Fibroblast of lung (primary cell): ENCODE data around the gene GIT2. TPM values are rescaled to one million over a fixed set of nuclear protein-coding genes. Genes with fewer than 3 reads are reported as not detected.
A peak's percentile ranks its signal among the peaks of the same experiment; 100 is the strongest.

Experiments used
- DNase-seq, 2 donors: peaks; one replicate each; pipeline versions ENCODE4 v3.0.0 to v3.0.0-alpha.2; 2010; ENCODE audit warnings: low read depth in 2 of 2
- H2AFZ ChIP-seq: 2 replicates; pipeline ENCODE4 v1.5.1; 2012; ENCODE audit warnings: low read length, control low read depth, inconsistent platforms
- H3K27ac ChIP-seq: 2 replicates; pipeline ENCODE4 v1.5.1; 2011; ENCODE audit warnings: low read length, control low read depth; ENCODE audit not compliant: insufficient read depth
- H3K27me3 ChIP-seq: 2 replicates; pipeline ENCODE4 v1.5.1; 2011; ENCODE audit warnings: mild to moderate bottlenecking, low read length; ENCODE audit not compliant: control insufficient read depth, insufficient read depth
- H3K36me3 ChIP-seq: 2 replicates; pipeline ENCODE4 v1.5.1; 2011; ENCODE audit warnings: low read length; ENCODE audit not compliant: control insufficient read depth, insufficient read depth
- H3K4me1 ChIP-seq: 2 replicates; pipeline ENCODE4 v1.5.1; 2011; ENCODE audit warnings: low read length; ENCODE audit not compliant: control insufficient read depth, insufficient read depth; ENCODE audit errors: extremely low read depth
- H3K4me2 ChIP-seq: 2 replicates; pipeline ENCODE4 v1.5.1; 2011; ENCODE audit warnings: low read length, control low read depth; ENCODE audit not compliant: insufficient read depth; ENCODE audit errors: extremely low read depth
- H3K4me3 ChIP-seq, 4 experiments: fragments of 200-600 bp in 1 of 4; sonication (generic) in 1 of 4; replicated peaks in 1 of 4; 2 replicates each; pipeline ENCODE4 v1.5.1; 2011 to 2016; ENCODE audit warnings: low read length in 4 of 4, low read depth in 3 of 4, mild to moderate bottlenecking in 3 of 4, control low read depth in 2 of 4, inconsistent platforms in 1 of 4, mixed read lengths in 1 of 4; ENCODE audit not compliant: insufficient read depth in 1 of 4; ENCODE audit errors: control extremely low read depth in 1 of 4
- H3K79me2 ChIP-seq: 2 replicates; pipeline ENCODE4 v1.5.1; 2012; ENCODE audit warnings: mild to moderate bottlenecking, low read length, inconsistent platforms; ENCODE audit not compliant: control insufficient read depth, insufficient read depth
- H3K9ac ChIP-seq: 2 replicates; pipeline ENCODE4 v1.5.1; 2011; ENCODE audit warnings: mild to moderate bottlenecking, low read length, control low read depth; ENCODE audit not compliant: insufficient read depth
- H3K9me3 ChIP-seq: 2 replicates; pipeline ENCODE4 v1.5.1; 2012; ENCODE audit warnings: low read depth, low read length; ENCODE audit not compliant: control insufficient read depth, insufficient read depth
- H4K20me1 ChIP-seq: 2 replicates; pipeline ENCODE4 v1.5.1; 2011; ENCODE audit warnings: low read length; ENCODE audit not compliant: control insufficient read depth, insufficient read depth; ENCODE audit errors: extremely low read depth
- CTCF ChIP-seq, 2 donors: IDR thresholded peaks in 1 of 2; conservative IDR thresholded peaks in 1 of 2; 1 replicate in 1 of 2; 2 replicates in 1 of 2; pipeline ENCODE4 v1.5.1; 2011 to 2012; ENCODE audit warnings: low read length in 2 of 2, control low read depth in 1 of 2, inconsistent platforms in 1 of 2, low read depth in 1 of 2, mild to moderate bottlenecking in 1 of 2
- EZH2 ChIP-seq: IDR thresholded peaks from 2 replicates; pipeline ENCODE4 v1.5.1; 2012; ENCODE audit warnings: low read length, control low read depth, mild to moderate bottlenecking; ENCODE audit errors: missing control alignments
- polyA plus RNA-seq, 2 donors: library from polyadenylated mRNA; depleted of rRNA in 1 of 2; stranded (reverse) in 1 of 2; unstranded in 1 of 2; fragments of >200 nt; gene quantifications; 2 replicates each; pipeline ENCODE4 v1.2.1, GENCODE V29; 2011 to 2012; ENCODE audit warnings: missing spikeins in 1 of 2
- total RNA-seq: library from RNA; depleted of rRNA; stranded (reverse); fragments of >200 nt; gene quantifications from 2 replicates; pipeline ENCODE4 v1.2.1, GENCODE V29; 2014

GIT2 gene
- total and polyA plus RNA-seq, 2 donors (not counting 1 experiment from before 2014, with no cell fraction given) = 47.9 to 53.5 TPM

DNA sequence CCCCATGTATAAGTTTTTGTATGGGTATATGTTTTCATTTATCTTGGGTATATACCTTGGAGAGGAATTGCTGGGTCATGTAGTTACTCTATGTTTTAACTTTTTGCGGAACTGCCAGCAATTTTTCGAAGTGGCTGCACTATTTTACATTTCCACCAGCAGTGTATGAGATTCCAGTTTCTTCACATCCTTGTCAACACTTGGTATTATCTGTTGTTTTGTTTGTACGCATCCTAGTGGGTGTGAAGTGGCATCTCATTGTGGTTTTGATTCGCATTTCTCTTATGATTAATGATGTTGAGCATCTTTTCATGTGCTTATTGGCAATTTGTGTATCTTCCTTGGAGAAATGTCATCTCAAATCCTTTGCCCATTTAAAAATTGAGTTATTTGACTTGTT, 9.9 kb upstream of the GIT2 start:
- Histone ChIP-seq H3K36me3 (peaks cover 14% of the 10 kb centered on the region), H3K79me2 (peaks cover 93% of the 10 kb centered on the region), H2AFZ (no peak overlapping the region), H3K9me3 (no peaks in the 10 kb centered on the region), H3K4me1 (peaks cover 8% of the 10 kb centered on the region), H3K4me2 (no peak overlapping the region), H3K27ac (no peak overlapping the region), H4K20me1 (no peaks in the 10 kb centered on the region), H3K9ac (no peak overlapping the region), H3K4me3 (no peak overlapping the region), H3K27me3 (no peaks in the 10 kb centered on the region)
- no peak for TF ChIP-seq EZH2
- TF ChIP-seq CTCF (conservative IDR thresholded peaks at IDR 0.05 in 1 of 2, IDR thresholded peaks at IDR 0.05 in 1 of 2; ENCODE audit: low read depth in 1 of 2, low read length in 2 of 2) = no peak
- no peak for DNase-seq

DNA sequence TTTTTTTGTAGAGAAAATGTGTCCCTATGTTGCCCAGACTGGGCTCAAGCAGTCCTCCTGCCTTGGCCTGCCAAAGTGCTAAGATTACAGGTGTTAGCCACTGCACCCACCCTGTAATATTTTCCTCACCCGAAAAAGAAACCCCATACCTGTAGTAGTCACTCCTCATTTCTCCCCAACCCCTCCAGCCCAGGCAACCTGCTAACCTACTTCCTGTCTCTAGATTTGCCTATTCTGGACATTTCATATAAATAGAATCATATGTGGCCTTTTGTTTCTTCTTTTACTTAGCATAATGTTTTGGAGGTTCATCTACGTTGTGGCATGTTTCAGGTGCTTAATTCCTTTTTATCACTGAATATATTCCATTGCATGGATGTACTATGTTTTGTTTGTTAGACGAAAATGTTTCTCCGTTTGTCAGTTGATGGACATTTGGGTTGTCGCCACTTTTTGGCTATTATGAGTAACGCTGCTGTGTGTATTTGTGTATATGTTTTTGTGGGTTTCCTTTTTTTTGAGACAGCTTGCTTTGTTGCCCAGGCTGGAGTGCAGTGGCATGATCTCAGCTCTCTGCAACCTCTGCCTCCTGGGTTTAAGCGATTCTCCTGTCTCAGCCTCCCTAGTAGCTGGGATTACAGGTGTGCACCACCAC, 9.3 kb upstream of the GIT2 start:
- no peak for DNase-seq
- Histone ChIP-seq H3K9me3 (no peaks in the 10 kb centered on the region), H3K4me2 (no peak overlapping the region), H3K27me3 (no peaks in the 10 kb centered on the region), H3K4me1 (peaks cover 8% of the 10 kb centered on the region), H3K36me3 (peaks cover 14% of the 10 kb centered on the region), H4K20me1 (no peaks in the 10 kb centered on the region), H3K9ac (no peak overlapping the region), H3K4me3 (no peak overlapping the region), H2AFZ (no peak overlapping the region), H3K79me2 (peaks cover 92% of the 10 kb centered on the region), H3K27ac (no peak overlapping the region)
- TF ChIP-seq CTCF (conservative IDR thresholded peaks at IDR 0.05 in 1 of 2, IDR thresholded peaks at IDR 0.05 in 1 of 2; ENCODE audit: low read depth in 1 of 2, low read length in 2 of 2) (no peak), EZH2 (no peak)

- Histone ChIP-seq H3K27me3 (no peaks in the 10 kb centered on the region), H3K9me3 (no peaks in the 10 kb centered on the region), H3K79me2 (peaks cover 92% of the 10 kb centered on the region)
Measured at GRCh38 chr12:110004598-110004997, 8.4 kb upstream of the GIT2 start.

More at GRCh38 chr12:110004598-110004997, 8.4 kb upstream of the GIT2 start:
- no peak for DNase-seq
- no peak overlapping the region for H3K4me3 ChIP-seq
- H3K9ac ChIP-seq = no peak overlapping the region
- no peak overlapping the region for H3K27ac ChIP-seq
- TF ChIP-seq EZH2 = no peak
- TF ChIP-seq CTCF (conservative IDR thresholded peaks at IDR 0.05 in 1 of 2, IDR thresholded peaks at IDR 0.05 in 1 of 2; ENCODE audit: low read depth in 1 of 2, low read length in 2 of 2) = no peak
- H2AFZ ChIP-seq = no peak overlapping the region
- peaks cover 8% of the 10 kb centered on the region for H3K4me1 ChIP-seq
- H3K36me3 ChIP-seq = peaks cover 14% of the 10 kb centered on the region
- peak overlapping the region; percentile 32 for H3K4me2 ChIP-seq
- no peaks in the 10 kb centered on the region for H4K20me1 ChIP-seq
